Effector memory CD4-positive, alpha-beta T cell (primary cell): Measurements from ENCODE around the gene EID1.
"Not testable (repeated sequence)": the region's sequence is repeated elsewhere in the genome, so short reads cannot be mapped to it uniquely, and the experiment has no call there.

Source experiments
- DNase-seq, 3 donors: peaks; one replicate each; pipeline ENCODE4 v3.0.0-alpha.2; 2020
- H3K27ac ChIP-seq: 2 replicates; pipeline ENCODE4 v1.7.0; 2013; ENCODE audit warnings: mild to moderate bottlenecking, low read length, moderate library complexity; ENCODE audit not compliant: insufficient read depth, poor library complexity, severe bottlenecking
- H3K27me3 ChIP-seq: replicated peaks from 2 replicates; pipeline ENCODE4 v1.7.0; 2013; ENCODE audit warnings: mild to moderate bottlenecking, low read length; ENCODE audit not compliant: insufficient read depth, control insufficient read depth, poor library complexity, severe bottlenecking
- H3K36me3 ChIP-seq: 2 replicates; pipeline ENCODE4 v1.7.0; 2013; ENCODE audit warnings: mild to moderate bottlenecking, low read length, moderate library complexity; ENCODE audit not compliant: control insufficient read depth, insufficient read depth
- H3K4me1 ChIP-seq: 2 replicates; pipeline ENCODE4 v1.7.0; 2013; ENCODE audit warnings: low read length, mild to moderate bottlenecking; ENCODE audit not compliant: control insufficient read depth, insufficient read depth, poor library complexity, severe bottlenecking
- H3K4me3 ChIP-seq: 2 replicates; pipeline ENCODE4 v1.7.0; 2013; ENCODE audit warnings: low read length, low read depth, mild to moderate bottlenecking; ENCODE audit not compliant: insufficient read depth, poor library complexity, severe bottlenecking
- H3K9me3 ChIP-seq: 2 replicates; pipeline ENCODE4 v1.7.0; 2013; ENCODE audit warnings: mild to moderate bottlenecking, low read length, moderate library complexity; ENCODE audit not compliant: control insufficient read depth

EID1 gene

GRCh38 chr15:48905216-48905615 is 27.3 kb downstream of the EID1 start:
- DNase-seq, result no peak
- Histone ChIP-seq H3K36me3 (no peaks in the 10 kb centered on the region), H3K27me3 (no peaks in the 10 kb centered on the region), H3K9me3 (no peaks in the 10 kb centered on the region), H3K4me3 (no peak overlapping the region), H3K27ac (no peak overlapping the region), H3K4me1 (no peaks in the 10 kb centered on the region)

GRCh38 chr15:48905847-48906246 is 27.9 kb downstream of the EID1 start:
- H3K27me3 ChIP-seq, result no peaks in the 10 kb centered on the region
- no peak overlapping the region for H3K27ac ChIP-seq
- no peaks in the 10 kb centered on the region for H3K36me3 ChIP-seq
- DNase-seq, result no peak
- no peak overlapping the region for H3K4me3 ChIP-seq
- H3K9me3 ChIP-seq, result no peaks in the 10 kb centered on the region
- no peaks in the 10 kb centered on the region for H3K4me1 ChIP-seq

- H3K4me1 ChIP-seq, H3K36me3 ChIP-seq, H3K4me3 ChIP-seq, H3K27me3 ChIP-seq, DNase-seq, H3K27ac ChIP-seq, H3K9me3 ChIP-seq: not testable (repeated sequence)
Observed at GRCh38 chr15:48909313-48909712, 31.4 kb downstream of the EID1 start.

- DNase-seq, H3K36me3 ChIP-seq, H3K4me1 ChIP-seq, H3K27ac ChIP-seq, H3K4me3 ChIP-seq, H3K27me3 ChIP-seq, H3K9me3 ChIP-seq: not testable (repeated sequence)
Observed at GRCh38 chr15:48910554-48910953, 32.6 kb downstream of the EID1 start.

- Histone ChIP-seq H3K36me3 (no peaks in the 10 kb centered on the region), H3K27me3 (no peaks in the 10 kb centered on the region), H3K27ac (no peak overlapping the region), H3K4me3 (no peak overlapping the region), H3K4me1 (no peaks in the 10 kb centered on the region), H3K9me3 (no peaks in the 10 kb centered on the region)
- DNase-seq, result no peak
Observed at GRCh38 chr15:48913141-48913540, 35.2 kb downstream of the EID1 start.

GRCh38 chr15:48914717-48915116 is 36.8 kb downstream of the EID1 start:
- Histone ChIP-seq H3K36me3 (no peaks in the 10 kb centered on the region), H3K4me1 (no peaks in the 10 kb centered on the region), H3K27ac (no peak overlapping the region), H3K4me3 (no peak overlapping the region), H3K9me3 (no peaks in the 10 kb centered on the region), H3K27me3 (no peaks in the 10 kb centered on the region)
- no peak for DNase-seq

- no peaks in the 10 kb centered on the region for H3K9me3 ChIP-seq
- no peaks in the 10 kb centered on the region for H3K36me3 ChIP-seq
- DNase-seq, result no peak
- no peaks in the 10 kb centered on the region for H3K27me3 ChIP-seq
- H3K4me1 ChIP-seq, result no peaks in the 10 kb centered on the region
- no peak overlapping the region for H3K4me3 ChIP-seq
- H3K27ac ChIP-seq, result no peak overlapping the region
Observed at GRCh38 chr15:48915861-48916260, 37.9 kb downstream of the EID1 start.

GRCh38 chr15:48916721-48917120 is 38.8 kb downstream of the EID1 start:
- DNase-seq, result no peak
- no peaks in the 10 kb centered on the region for H3K9me3 ChIP-seq
- no peaks in the 10 kb centered on the region for H3K27me3 ChIP-seq
- H3K36me3 ChIP-seq, result no peaks in the 10 kb centered on the region
- H3K4me1 ChIP-seq, result no peaks in the 10 kb centered on the region
- H3K4me3 ChIP-seq, result no peak overlapping the region
- H3K27ac ChIP-seq, result no peak overlapping the region

GRCh38 chr15:48922046-48922445 is 44.1 kb downstream of the EID1 start:
- H3K27ac ChIP-seq, result no peak overlapping the region
- no peaks in the 10 kb centered on the region for H3K9me3 ChIP-seq
- no peaks in the 10 kb centered on the region for H3K27me3 ChIP-seq
- no peaks in the 10 kb centered on the region for H3K36me3 ChIP-seq
- no peak overlapping the region for H3K4me3 ChIP-seq
- no peak for DNase-seq
- H3K4me1 ChIP-seq, result no peaks in the 10 kb centered on the region

- no peaks in the 10 kb centered on the region for H3K9me3 ChIP-seq
- no peaks in the 10 kb centered on the region for H3K4me1 ChIP-seq
- H3K27me3 ChIP-seq, result no peaks in the 10 kb centered on the region
- no peak overlapping the region for H3K27ac ChIP-seq
- H3K36me3 ChIP-seq, result no peaks in the 10 kb centered on the region
- no peak overlapping the region for H3K4me3 ChIP-seq
- DNase-seq, result no peak
Observed at GRCh38 chr15:48924528-48925393, 46.8 kb downstream of the EID1 start.
